HG03139 (cell line): Measurements from ENCODE around the gene C2CD4C.
"Not testable (repeated sequence)": the region's sequence is repeated elsewhere in the genome, so short reads cannot be mapped to it uniquely, and the experiment has no call there.

Source experiments
- ATAC-seq: cut with Tn5 transposase; IDR thresholded peaks from one replicate; pipeline ENCODE4 v1.9.1; 2021; ENCODE audit not compliant: unreplicated experiment

Gene C2CD4C

GRCh38 chr19:408902-409515, at the start of gene C2CD4C:
TSS of gene C2CD4C (minus strand) at chr19:409147. CDS start at chr19:408361, 786 bp downstream.
- ATAC-seq, result no peak

GRCh38 chr19:458091-459042, 49.4 kb upstream of the C2CD4C start:
- ATAC-seq, result no peak

GRCh38 chr19:457636-458035, 48.7 kb upstream of the C2CD4C start:
- no peak for ATAC-seq

GRCh38 chr19:456547-457110, 47.7 kb upstream of the C2CD4C start:
- ATAC-seq, result no peak

- no peak for ATAC-seq
Measured at GRCh38 chr19:455851-456546, 47.1 kb upstream of the C2CD4C start.

GRCh38 chr19:455031-455705, 46.2 kb upstream of the C2CD4C start:
- no peak for ATAC-seq

GRCh38 chr19:453606-454005, 44.7 kb upstream of the C2CD4C start:
- ATAC-seq, result no peak

- no peak for ATAC-seq
Measured at GRCh38 chr19:452829-453228, 43.9 kb upstream of the C2CD4C start.

GRCh38 chr19:450912-451481, 42.0 kb upstream of the C2CD4C start:
- ATAC-seq, result not testable (repeated sequence)

- ATAC-seq, result no peak
Measured at GRCh38 chr19:449916-450315, 41.0 kb upstream of the C2CD4C start.

GRCh38 chr19:447816-448560, 39.0 kb upstream of the C2CD4C start:
- no peak for ATAC-seq

- ATAC-seq, result no peak
Measured at GRCh38 chr19:447064-447426, 38.1 kb upstream of the C2CD4C start.

- no peak for ATAC-seq
Measured at GRCh38 chr19:444677-445210, 35.8 kb upstream of the C2CD4C start.

- no peak for ATAC-seq
Measured at GRCh38 chr19:443005-443404, 34.1 kb upstream of the C2CD4C start.

- ATAC-seq, result no peak
Measured at GRCh38 chr19:442085-442484, 33.1 kb upstream of the C2CD4C start.

GRCh38 chr19:441213-441836, 32.4 kb upstream of the C2CD4C start:
- ATAC-seq, result no peak

GRCh38 chr19:440391-441212, 31.7 kb upstream of the C2CD4C start:
- no peak for ATAC-seq
